Right atrium auricular region (tissue), 2 donors: ENCODE data around the gene INPP4B. TPM values are rescaled to one million over a fixed set of nuclear protein-coding genes. Genes with fewer than 3 reads are reported as not detected.

Experiments used
- DNase-seq: peaks from one replicate; pipeline ENCODE4 v3.0.0-alpha.2; 2019; ENCODE audit warnings: low spot score
- H3K27ac ChIP-seq, 2 donors: fragments of 200-600 bp; sonication (generic); 1 replicate in 1 of 2; 2 replicates in 1 of 2; pipeline ENCODE4 v1.5.1; 2016 to 2019
- H3K27me3 ChIP-seq, 2 donors: fragments of 200-600 bp; sonication (generic); one replicate each; pipeline versions ENCODE4 v1.5.1 to v1.6.0; 2017 to 2019
- H3K36me3 ChIP-seq: fragments of 200-600 bp; sonication (generic); one replicate; pipeline ENCODE4 v1.5.1; 2016
- H3K4me1 ChIP-seq, 2 donors: fragments of 200-600 bp; sonication (generic); one replicate each; pipeline versions ENCODE4 v1.5.1 to v1.6.0; 2017 to 2019
- H3K4me3 ChIP-seq, 2 donors: fragments of 200-600 bp; sonication (generic); 1 replicate in 1 of 2; 2 replicates in 1 of 2; pipeline ENCODE4 v1.5.1; 2017 to 2019; ENCODE audit warnings: mild to moderate bottlenecking in 1 of 2, moderate library complexity in 1 of 2
- H3K9me3 ChIP-seq, 2 donors: fragments of 200-600 bp; sonication (generic); one replicate each; pipeline ENCODE4 v1.5.1; 2019
- total RNA-seq, 2 donors: library from RNA; depleted of rRNA; stranded (reverse); fragments of >200 nt; gene quantifications; one replicate each; pipeline ENCODE4 v1.1.0, GENCODE V29; 2016
- TF ChIP-seq, protein P1 (sequence below), 2 donors: fragments of 200-600 bp; sonication (generic); IDR thresholded peaks; one replicate each; pipeline ENCODE4 v1.5.1; 2019; ENCODE audit warnings: antibody characterized with exemption in 2 of 2

Gene INPP4B
- total RNA-seq, 2 donors from 2014 or later: 14.8 to 15.3 TPM

DNA sequence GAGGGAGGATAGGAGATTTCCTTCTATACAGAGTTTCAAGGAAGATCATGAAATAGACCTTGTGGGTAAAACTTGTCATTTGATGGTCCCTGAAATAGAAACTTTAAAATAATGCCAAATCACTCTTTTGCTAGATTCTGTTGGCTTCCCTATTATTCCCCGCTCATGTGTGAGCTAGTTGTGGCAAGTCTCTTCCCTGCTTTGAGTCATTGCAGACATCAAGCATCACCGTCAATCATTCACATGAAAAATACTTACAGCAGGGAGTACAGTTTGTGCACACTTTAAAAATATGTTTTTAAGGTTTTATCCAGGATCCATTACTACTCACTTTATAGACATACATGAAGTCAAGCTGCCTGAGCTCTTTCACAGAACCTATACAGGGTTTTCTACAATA, 35.2 kb upstream of the INPP4B start:
- TF ChIP-seq, protein P1, sequence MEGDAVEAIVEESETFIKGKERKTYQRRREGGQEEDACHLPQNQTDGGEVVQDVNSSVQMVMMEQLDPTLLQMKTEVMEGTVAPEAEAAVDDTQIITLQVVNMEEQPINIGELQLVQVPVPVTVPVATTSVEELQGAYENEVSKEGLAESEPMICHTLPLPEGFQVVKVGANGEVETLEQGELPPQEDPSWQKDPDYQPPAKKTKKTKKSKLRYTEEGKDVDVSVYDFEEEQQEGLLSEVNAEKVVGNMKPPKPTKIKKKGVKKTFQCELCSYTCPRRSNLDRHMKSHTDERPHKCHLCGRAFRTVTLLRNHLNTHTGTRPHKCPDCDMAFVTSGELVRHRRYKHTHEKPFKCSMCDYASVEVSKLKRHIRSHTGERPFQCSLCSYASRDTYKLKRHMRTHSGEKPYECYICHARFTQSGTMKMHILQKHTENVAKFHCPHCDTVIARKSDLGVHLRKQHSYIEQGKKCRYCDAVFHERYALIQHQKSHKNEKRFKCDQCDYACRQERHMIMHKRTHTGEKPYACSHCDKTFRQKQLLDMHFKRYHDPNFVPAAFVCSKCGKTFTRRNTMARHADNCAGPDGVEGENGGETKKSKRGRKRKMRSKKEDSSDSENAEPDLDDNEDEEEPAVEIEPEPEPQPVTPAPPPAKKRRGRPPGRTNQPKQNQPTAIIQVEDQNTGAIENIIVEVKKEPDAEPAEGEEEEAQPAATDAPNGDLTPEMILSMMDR (IDR thresholded peaks at IDR 0.05): no peak
- no peak for DNase-seq
- no peak overlapping the region for H3K4me3 ChIP-seq

GRCh38 chr4:142875117-142875516, 29.0 kb upstream of the INPP4B start:
- Histone ChIP-seq H3K36me3 (no peaks in the 10 kb centered on the region), H3K27me3 (no peaks in the 10 kb centered on the region), H3K27ac (no peak overlapping the region), H3K9me3 (no peaks in the 10 kb centered on the region), H3K4me1 (no peaks in the 10 kb centered on the region), H3K4me3 (no peak overlapping the region)
- no peak for DNase-seq
- TF ChIP-seq, protein P1 (IDR thresholded peaks at IDR 0.05): no peak

More for the DNA sequence above, 35.2 kb upstream of the INPP4B start:
- no peak overlapping the region for H3K27ac ChIP-seq
- H3K36me3 ChIP-seq: no peaks in the 10 kb centered on the region
- H3K9me3 ChIP-seq: no peaks in the 10 kb centered on the region
- no peaks in the 10 kb centered on the region for H3K27me3 ChIP-seq
- H3K4me1 ChIP-seq: no peaks in the 10 kb centered on the region

DNA sequence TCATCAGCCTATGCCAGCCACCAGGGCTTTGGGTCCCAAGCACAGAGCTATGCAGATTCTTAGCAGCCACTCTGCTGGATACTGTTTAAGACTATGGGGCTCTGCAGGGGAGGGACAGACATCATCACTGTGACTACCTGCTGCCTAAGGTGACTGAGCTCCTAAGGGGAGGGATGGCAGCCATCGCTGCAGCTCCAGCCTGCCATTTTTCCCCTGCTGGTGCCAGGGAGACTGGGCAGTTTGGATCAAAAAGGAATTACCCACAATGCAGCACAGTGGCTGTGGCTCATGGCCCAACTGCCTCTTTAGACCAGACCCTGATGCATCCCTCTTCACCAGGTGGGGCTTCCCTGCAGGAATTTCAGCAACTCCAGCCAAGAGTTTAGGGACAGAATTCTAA, 28.6 kb upstream of the INPP4B start:
- Histone ChIP-seq H3K4me3 (no peak overlapping the region), H3K9me3 (no peaks in the 10 kb centered on the region), H3K36me3 (no peaks in the 10 kb centered on the region), H3K27me3 (no peaks in the 10 kb centered on the region), H3K27ac (no peak overlapping the region), H3K4me1 (no peaks in the 10 kb centered on the region)
- TF ChIP-seq, protein P1 (IDR thresholded peaks at IDR 0.05): no peak
- DNase-seq: no peak

GRCh38 chr4:142866685-142867084, 20.6 kb upstream of the INPP4B start:
- Histone ChIP-seq H3K27me3 (no peaks in the 10 kb centered on the region), H3K9me3 (no peaks in the 10 kb centered on the region), H3K36me3 (no peaks in the 10 kb centered on the region), H3K27ac (no peak overlapping the region), H3K4me1 (no peaks in the 10 kb centered on the region), H3K4me3 (no peak overlapping the region)
- DNase-seq: no peak
- TF ChIP-seq, protein P1 (IDR thresholded peaks at IDR 0.05): no peak

- Histone ChIP-seq H3K36me3 (no peaks in the 10 kb centered on the region), H3K4me1 (no peaks in the 10 kb centered on the region), H3K27me3 (no peaks in the 10 kb centered on the region), H3K4me3 (no peak overlapping the region), H3K9me3 (no peaks in the 10 kb centered on the region), H3K27ac (no peak overlapping the region)
- no peak for DNase-seq
- TF ChIP-seq, protein P1 (IDR thresholded peaks at IDR 0.05): no peak
Measured at GRCh38 chr4:142861351-142861750, 15.2 kb upstream of the INPP4B start.

DNA sequence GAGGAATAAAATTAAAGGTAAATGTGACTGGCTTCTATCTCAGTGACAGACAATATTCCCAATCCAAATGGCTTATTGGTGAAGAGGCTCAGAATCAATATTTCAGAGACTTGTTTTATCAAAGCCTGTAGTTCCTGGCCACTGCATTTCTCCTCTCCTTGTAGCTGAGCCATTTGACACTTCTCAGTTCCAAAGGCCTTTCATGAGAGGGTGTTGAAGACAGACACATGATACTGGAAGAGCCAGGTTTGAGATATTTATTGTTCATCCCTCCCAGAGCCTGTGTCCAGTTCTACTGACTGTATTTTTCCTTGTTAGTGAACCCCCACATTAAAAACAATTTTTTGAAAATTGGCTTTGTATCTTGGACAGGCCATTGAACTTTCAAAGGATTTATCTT, 12.9 kb upstream of the INPP4B start:
- Histone ChIP-seq H3K36me3 (no peaks in the 10 kb centered on the region), H3K4me3 (no peak overlapping the region), H3K27me3 (no peaks in the 10 kb centered on the region), H3K4me1 (no peaks in the 10 kb centered on the region), H3K27ac (no peak overlapping the region), H3K9me3 (no peaks in the 10 kb centered on the region)
- no peak for DNase-seq
- TF ChIP-seq, protein P1 (IDR thresholded peaks at IDR 0.05): no peak
